GM21786 (cell line): ENCODE results near the gene USP32.

Experiments
- ATAC-seq: cut with Tn5 transposase; IDR thresholded peaks from one replicate; pipeline ENCODE4 v1.9.1; 2021; ENCODE audit not compliant: unreplicated experiment

USP32 gene

DNA sequence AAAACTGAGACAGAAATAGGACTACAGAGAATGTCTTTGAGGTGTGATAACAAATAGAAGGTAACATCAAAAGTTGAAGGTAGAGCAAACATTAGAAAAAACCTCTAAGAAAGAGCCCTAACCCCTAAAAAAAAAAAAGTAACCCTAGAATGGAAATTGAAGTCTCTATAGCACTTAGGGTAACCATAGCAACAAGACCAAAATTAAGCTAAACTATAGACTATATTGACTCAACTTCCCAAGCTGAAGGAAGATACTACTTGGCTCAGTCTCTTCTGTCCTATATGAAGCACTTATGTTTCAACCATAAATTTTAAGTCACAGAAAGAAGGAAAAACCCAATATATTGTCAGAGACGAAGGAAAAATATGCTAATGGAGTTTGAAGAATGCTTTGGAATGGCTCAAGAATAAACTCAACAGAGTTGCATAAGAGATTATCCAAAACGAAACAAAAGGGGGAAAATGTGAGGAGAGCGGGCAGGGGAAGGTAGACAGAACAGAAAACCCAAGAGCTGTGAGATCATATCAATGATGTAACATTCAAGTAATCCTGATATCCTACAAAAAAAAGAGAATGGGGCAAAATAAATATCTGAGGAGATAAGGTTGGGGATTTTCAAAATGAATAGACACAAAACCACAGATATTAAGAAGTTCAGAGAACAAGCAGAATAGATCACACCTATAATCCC lies 88.4 kb downstream of the USP32 start:
- ATAC-seq = no peak

DNA sequence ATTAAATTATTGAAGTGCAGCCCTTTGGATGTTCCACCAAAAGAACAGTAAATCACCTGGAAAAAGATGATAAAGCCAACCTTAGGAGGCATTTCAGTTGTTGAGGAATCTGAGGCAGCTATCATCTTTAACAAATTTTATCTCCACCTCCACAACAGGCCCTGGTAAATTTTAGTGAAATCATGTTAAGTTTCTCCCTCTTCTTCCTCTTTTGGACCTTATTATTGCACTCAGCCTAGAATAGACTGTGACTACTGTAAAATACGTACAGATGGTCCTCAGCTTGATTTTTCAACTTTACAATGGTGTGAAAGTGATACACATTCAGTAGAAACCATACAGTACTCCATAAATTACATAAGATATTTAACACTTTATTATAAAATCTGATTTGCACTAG lies 90.3 kb downstream of the USP32 start:
- ATAC-seq = no peak

DNA sequence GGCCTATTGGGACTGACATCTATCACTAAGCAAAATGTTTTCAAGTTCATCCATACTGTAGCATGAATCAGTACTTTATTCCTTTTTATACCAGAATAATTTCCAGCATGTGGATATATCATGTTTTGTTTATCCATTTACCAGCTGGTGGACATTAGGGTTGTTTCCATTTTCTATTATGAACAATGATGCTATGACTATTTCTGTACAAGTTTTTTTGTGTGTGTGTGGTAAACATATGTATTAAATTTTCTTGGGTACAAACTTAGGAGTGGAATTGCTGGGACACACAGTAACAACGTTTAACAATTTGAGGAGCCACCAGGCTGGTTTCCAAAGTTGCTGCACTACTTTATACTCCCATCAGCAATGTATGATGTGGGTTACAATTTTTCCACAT lies 91.0 kb downstream of the USP32 start:
- ATAC-seq = no peak

DNA sequence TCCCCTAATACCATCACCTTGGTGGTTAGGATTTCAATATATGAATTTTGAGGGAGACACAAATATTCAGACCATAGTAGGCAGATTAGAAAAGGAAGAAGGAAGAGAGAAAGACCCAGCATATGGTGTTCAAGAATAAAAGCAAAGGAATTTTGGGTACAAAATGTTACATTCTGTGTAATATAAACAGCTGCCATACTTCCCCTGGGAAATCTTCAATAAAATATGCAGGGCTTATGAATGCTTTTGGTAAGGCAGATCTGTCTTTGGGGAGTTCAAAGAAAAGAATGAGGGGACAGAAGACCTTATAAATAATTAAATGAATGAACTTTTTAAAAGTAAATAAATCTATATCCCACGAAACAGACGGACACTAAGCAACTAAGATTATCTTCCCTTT lies 91.9 kb downstream of the USP32 start:
- no peak for ATAC-seq

DNA sequence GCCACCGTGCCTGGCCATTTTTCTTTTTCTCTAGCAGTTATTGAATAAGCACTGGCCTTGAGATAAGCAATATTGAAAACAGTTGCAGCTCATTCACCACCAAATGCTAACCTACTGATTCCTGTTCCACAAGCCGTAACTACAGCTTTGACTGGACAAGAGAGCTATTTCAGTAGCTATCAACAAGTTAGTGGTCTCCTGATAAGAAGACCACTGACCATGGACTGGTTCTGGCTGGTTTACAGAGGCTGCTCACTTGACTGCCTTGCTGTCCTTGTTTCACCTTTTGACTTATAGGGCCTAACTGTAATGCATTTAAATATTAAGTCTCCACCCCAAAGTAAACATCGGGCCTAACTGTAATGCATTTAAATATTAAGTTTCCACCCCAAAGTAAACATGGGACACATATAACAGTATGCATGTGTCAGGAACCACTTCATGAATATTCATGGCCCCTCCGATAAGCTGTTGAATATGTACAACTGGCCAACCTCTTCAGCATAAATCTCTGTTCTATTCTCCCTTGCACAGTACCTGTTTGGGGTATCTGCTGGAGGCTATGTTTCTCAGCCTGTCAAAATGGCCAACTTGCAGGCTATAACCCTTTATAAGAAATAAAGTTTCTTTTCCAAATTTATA lies 94.1 kb downstream of the USP32 start:
- ATAC-seq = no peak

DNA sequence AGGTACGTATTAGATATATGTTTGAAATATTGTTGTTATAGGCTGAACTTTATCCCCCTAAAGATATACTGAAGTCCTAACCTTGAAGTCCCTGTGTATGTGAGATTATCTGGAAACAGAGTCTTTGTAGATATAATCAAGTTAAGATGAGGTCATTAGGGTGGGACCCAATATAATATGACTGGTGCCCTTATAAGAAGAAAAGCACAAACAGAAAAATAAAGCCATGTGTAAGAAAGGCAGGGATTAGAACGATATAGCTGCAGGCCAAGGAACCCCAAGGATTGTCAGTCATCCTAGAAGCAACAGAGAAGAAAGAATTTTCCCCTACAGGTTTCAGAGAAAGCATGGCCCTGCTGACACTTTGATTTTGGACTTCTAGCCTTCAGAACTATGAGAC lies 95.8 kb downstream of the USP32 start:
- ATAC-seq = no peak

DNA sequence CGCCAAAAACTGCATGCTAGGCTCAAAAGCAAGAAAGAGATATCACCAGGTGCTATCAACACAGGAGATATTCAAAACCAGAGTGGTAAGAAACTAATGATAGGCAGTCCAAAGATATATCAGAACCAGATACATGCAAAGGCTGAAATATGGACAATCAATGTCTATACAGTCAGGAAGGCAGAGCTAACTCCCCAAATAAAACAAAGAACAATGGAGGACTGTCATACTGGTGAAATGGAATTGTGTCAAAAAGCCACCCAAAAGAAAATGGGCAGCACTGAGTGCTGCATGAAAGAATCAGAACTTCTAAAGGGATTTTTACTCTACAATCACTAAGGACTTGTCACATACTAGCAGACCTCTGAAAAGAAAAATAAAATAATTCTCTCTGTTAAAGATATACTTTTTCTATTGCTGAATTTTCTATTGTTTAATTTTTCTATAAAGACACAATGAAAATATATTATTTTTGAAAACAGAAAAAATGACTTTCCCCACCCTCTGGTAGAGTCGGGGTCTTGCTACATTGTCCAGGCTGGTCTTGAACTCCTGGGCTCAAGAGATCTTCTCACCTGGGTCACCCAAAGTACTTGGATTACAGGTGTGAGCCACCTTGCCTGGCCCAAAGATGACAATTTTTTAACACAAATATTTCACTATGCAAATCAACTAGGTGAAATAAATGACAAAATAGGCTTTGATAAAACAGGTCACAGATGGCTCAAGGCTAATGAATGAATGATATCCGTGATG lies 98.2 kb downstream of the USP32 start:
- no peak for ATAC-seq

DNA sequence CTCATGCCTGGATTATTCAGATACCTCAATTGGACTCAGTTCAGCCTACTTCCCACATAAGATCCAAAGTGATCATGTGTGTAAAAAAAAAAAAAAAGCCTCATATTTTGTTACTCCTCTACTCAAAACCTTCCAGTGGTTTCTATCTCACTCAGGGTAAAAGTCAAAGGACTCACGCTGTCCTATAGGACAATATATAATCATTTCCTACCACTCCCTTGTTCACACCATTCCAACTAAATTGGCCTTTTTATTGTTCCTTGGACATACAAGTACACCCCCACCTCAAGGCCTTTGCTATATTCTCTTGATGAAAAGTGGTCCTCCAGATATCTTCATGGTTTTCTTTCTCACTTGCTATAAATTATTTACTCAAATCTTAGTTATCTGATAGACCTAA lies 99.2 kb downstream of the USP32 start:
- no peak for ATAC-seq

DNA sequence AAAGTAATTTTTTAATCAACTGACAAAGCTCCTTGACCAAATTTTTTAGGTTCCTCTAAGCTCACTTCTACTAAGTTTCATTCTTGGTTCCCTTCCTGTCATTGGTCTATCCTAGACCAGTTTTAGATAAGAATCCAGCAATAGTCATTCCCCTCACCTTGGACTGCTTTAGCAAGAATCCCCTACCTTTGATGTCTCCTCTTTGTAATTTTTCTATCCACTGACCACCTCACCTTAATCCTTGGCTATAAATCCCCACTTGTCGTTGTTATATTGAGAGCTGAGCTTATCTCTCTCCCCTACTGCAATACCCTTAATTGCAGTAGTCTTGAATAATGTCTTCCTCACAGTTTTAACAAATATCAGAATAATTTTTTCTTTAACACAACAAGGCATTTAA lies 107.2 kb downstream of the USP32 start:
- ATAC-seq = no peak

DNA sequence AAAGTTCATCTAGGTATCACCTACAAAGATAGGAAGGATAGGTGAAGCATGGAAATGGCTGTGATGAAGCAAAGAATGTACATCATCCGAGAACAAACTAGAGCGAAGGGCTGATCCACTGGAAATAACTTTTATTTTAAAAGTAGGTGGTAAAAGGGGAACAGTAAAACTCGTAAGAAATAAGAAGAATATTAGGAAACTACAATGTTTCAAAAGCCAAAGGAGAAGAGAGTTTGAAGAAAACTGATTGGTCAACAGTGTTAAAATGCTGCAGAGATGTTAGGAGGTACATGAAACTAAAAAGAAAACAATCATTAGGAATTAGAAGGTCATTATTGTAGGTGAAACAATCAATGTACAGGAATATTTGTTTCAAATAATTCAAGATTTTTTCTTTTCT lies 108.1 kb downstream of the USP32 start:
- no peak for ATAC-seq

DNA sequence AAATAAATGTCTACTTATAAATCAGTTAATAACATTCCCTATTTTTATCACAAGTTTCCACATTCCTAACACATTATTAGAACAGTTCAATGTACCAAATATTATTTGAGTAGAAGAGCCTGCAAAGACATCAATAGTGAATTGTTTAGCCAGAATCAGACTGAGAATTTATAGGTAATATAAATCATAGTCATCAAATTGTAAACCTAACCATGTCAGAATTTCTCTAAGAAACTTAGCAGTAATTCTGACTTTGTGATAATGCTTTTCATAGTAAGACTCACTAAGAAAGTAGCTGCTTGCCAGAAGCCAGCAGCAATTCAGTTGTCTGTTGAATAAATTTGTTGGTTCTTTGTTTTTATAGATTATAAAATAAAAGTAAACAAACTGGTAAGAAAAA lies 111.3 kb downstream of the USP32 start:
- ATAC-seq = no peak

DNA sequence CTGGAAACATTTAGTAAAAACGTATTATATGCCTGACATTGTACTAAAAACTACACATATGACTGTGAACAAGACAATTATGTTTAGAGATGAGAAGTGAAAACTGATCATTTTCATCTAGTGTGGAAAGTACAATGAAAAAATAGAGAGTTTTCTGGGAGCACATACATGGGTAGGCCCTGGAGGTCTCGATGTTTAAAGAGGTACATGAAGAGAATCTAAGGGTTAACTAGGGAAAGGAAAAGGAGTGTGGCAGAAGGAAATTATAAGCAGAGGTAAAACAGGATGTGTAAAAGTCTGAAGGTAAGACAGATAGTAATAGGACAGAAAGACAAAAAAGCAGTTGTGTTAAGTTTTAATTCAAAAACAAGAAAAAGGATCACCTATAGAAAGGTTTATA lies 113.7 kb downstream of the USP32 start:
- ATAC-seq = no peak

DNA sequence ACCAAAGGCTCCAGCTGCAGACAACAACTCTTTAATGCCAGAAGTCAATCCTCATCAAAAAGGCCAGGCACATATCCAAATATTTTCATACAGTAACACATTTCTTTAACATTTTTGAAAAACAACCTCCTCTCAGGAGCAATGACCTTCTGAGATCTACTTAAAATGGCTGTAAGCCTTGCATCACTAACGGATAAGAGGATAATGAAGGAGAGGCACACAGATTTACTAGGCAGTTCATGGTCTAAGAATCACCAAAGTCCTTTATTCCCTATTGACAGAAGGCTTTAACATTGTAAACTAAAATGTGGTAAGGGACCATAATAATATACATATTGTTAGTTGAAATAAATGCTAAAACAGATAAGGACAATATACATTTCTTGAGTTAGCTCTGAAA lies 114.7 kb downstream of the USP32 start:
- no peak for ATAC-seq

DNA sequence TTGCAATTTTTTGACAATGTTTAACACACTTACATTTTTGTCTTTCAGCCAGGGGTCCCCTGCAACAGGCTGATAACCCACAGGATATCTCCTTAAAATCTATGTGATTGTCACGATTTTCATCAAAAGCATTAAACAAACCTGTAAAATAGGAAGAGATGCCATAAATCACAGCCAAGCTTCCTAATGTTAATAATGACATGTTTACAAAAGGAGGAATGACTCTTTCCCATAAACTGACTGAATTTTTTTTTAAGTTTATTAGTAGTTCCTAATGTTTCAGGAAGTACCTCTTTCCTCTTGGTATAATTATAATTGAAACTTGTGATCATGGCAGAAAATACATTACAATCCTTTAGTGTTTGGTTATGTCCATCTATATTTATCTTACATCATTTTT lies 122.5 kb downstream of the USP32 start:
- ATAC-seq = no peak

DNA sequence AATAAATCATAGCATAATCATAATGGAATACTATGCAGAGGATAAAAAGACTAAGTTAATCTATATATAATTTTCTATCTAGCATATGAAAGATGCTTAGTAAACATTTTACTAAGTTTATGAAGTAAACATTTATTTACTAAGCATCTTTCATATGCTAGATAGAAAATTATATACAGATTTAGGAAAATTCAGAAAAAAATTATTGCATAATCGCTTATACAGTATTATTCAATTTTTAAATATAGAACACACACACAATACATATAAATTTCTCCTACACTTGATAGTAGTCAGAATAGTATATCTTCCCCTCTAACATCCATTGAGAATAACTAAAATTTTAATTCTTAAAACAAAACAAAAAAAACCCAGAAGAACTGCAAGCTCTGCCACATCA lies 131.4 kb downstream of the USP32 start:
- ATAC-seq = no peak

DNA sequence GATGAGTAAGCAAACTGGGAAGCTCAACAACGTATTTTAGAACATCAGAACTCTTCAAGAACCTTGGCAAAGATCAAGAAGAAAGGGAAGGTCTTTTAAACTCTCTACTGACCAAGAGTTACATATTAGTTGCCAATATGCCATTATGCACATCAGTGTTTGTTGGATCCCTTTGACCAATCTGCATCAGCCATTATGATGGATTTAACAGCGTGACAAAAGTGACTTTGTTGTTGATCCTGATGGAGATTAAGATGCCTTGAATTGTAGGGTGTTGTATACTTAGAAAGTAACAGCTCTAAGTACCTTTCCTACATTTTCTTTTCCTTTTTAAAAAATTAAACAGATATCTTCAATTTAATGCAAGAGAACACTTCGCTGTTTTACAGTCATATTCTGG lies 133.6 kb downstream of the USP32 start:
- no peak for ATAC-seq

DNA sequence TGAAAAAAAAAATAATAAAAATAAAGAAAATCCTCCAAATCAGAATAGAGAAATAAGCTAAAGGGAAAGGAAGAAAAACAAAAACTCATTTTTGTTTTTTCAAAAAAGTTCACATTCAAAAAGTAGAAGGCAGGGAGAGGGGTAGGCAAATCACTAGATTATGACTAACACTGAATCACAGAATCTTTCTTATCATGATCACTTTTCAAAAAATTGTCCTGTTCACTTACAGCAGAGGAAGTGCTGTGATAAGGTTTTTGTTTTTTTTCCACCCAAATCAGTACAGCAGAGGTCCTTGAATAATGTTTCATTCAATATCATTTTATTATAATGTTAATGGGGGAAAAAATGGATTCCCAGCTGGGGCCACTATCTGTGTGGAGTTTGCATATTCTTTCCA lies 135.8 kb downstream of the USP32 start:
- ATAC-seq = no peak

DNA sequence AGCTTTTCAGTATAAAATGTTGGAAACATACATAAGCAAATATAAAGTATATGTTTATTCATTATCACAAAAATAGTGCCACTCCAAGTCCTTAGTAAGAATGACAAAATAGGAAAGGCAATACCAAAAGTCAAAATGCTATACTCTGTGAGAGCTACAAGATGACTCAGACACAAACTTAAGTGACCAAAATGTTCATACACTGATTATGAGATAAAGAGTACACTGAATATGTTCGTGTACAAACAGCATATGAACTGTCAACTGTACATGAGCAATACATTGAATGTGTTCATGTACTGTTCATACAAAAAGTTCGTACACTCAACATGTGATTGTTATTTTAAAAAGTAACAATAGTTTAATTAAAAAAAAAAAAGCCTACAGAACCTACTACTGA lies 138.9 kb downstream of the USP32 start:
- ATAC-seq = no peak

DNA sequence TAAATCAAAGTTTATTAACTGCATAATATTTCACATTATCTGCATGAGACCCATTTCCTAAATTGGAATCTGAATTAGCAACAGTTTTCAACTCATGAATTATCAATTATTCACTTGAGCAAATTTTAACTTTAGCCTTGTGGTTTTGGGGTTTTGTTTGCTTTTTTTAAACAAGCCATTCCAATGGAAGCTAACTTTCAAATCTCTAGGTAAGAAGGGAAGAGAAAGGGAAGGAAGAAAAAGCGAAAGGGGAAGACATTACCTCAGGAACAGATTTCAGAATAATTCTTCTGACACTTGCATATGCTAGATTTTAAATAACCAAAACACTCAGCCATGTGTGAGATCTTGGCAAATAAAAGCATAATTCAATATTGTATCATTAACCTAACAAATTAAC lies 139.5 kb downstream of the USP32 start:
- no peak for ATAC-seq

DNA sequence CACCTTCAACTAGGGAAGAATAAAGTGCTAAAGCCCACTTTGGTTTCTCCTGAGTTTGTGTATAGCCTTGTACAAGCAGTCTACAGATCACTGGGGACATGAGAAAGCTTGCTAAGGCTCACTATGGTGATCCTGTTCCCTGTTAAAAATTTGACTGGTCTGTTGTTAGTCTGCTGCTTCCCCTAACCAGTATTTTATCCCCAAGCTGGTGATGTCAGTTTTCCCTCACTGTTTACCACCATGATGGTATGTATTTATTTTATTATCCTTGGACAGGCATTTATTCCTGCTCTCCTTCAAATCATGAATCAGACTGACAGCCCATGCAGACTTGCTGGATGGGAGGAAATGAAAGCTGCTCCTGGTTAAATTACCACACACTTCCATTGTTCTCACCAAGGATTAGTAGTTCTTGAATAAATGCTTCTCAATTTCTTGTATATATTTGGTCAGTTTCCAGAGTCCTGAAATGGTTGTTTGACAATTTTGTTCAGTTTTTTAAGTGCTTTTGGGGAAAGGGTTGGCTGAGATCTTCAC lies 142.6 kb downstream of the USP32 start:
- ATAC-seq = no peak

DNA sequence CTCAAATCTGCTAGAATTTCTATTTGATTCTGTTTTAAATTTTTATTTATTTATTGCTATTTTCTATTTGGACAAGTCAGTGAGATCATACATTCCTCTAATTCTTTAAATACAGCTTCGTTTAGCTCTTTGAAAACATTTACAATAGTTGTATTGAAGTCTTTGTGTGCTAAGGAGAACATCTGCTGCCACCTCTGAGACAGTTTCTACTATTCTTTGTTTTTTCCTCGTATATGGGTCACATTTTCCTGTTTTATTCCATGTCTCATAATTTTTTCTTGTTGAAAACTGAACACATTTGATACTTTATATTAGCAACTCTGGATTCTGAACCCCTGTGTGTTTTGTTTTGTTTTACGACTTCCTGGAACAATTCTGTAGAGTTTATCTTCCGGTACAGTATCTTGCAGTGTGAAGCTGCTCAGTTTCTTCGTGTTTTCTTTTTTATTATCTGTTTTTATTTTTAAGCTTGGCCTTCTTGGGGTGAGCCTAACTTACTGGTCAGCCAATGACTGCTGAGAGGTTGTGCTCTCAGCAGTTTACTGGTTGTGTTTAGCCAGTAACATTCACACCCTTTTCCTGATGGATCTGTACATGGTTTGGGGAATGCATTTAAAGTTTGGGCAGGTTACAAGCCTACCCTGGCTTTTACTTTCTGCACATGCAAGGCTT lies 143.2 kb downstream of the USP32 start:
- no peak for ATAC-seq
